Gastrocnemius medialis (tissue), 4 donors: ENCODE measurements around the gene IMMT. TPM values are rescaled to one million over a fixed set of nuclear protein-coding genes. Genes with fewer than 3 reads are reported as not detected.

Experiments used
- ATAC-seq, 2 donors: fragments of 150-250 bp; one replicate each; pipeline ENCODE4 v1.9.1; 2016
- DNase-seq, 2 donors: peaks; one replicate each; pipeline ENCODE4 v3.0.0-alpha.2; 2019
- H3K27ac ChIP-seq, 4 donors: fragments of 200-600 bp; sonication (generic); 1 replicate in 1 of 4; 2 replicates in 3 of 4; pipeline ENCODE4 v1.5.1; 2016 to 2018; ENCODE audit warnings: mild to moderate bottlenecking in 2 of 4, moderate library complexity in 1 of 4
- H3K27me3 ChIP-seq, 3 donors: fragments of 200-600 bp; sonication (generic) in 2 of 3; 1 replicate in 1 of 3; 2 replicates in 2 of 3; pipeline versions ENCODE4 v1.5.1 to v1.6.0; 2016 to 2019; ENCODE audit warnings: mild to moderate bottlenecking in 1 of 3, moderate library complexity in 1 of 3
- H3K36me3 ChIP-seq, 2 donors: fragments of 200-600 bp; sonication (generic) in 1 of 2; one replicate each; pipeline ENCODE4 v1.5.1; 2017 to 2018
- H3K4me1 ChIP-seq, 2 donors: fragments of 200-600 bp; sonication (generic) in 1 of 2; one replicate each; pipeline ENCODE4 v1.5.1; 2016 to 2017; ENCODE audit warnings: mild to moderate bottlenecking in 2 of 2
- H3K4me3 ChIP-seq, 4 donors: fragments of 200-600 bp; sonication (generic) in 3 of 4; 1 replicate in 1 of 4; 2 replicates in 3 of 4; pipeline ENCODE4 v1.5.1; 2016 to 2019; ENCODE audit warnings: mild to moderate bottlenecking in 2 of 4
- H3K9me3 ChIP-seq, 3 donors: fragments of 200-600 bp; sonication (generic) in 2 of 3; 1 replicate in 1 of 3; 2 replicates in 2 of 3; pipeline ENCODE4 v1.5.1; 2016 to 2019
- CTCF ChIP-seq, 5 experiments: fragments of 450-650 bp in 3 of 5; fragments of 200-600 bp in 2 of 5; sonication (generic) in 2 of 5; IDR thresholded peaks in 4 of 5; conservative IDR thresholded peaks in 1 of 5; 1 replicate in 4 of 5; 2 replicates in 1 of 5; pipeline ENCODE4 v1.5.1; 2016 to 2019; ENCODE audit warnings: antibody characterized with exemption in 5 of 5, mild to moderate bottlenecking in 3 of 5, moderate library complexity in 3 of 5
- POLR2A ChIP-seq, 2 donors: fragments of 450-650 bp; IDR thresholded peaks; one replicate each; pipeline ENCODE4 v1.6.1; 2017; ENCODE audit warnings: antibody characterized with exemption in 2 of 2, mild to moderate bottlenecking in 2 of 2, moderate library complexity in 2 of 2
- in situ Hi-C, 4 donors: fragments of 200-750 bp; cut with MboI; loops; one replicate each; pipeline versions ENCODE4 v1.15.0 to v1.8.0; 2017; ENCODE audit warnings: low sequenced_read_pairs in 4 of 4
- intact Hi-C: fragments of 100-400 bp; cut with DNase I; formaldehyde crosslinking; loops from one replicate; pipeline ENCODE4 v1.15.1; 2023; ENCODE audit warnings: low total_unique reads
- total RNA-seq, 4 donors: library from RNA; depleted of rRNA; stranded (reverse); fragments of >200 nt; gene quantifications; one replicate each; pipeline versions ENCODE4 v1.1.0 to v1.2.3, GENCODE V29; 2016

The IMMT gene
- total RNA-seq, 4 donors from 2014 or later = 83.5 to 153 (median 127) TPM

GRCh38 chr2:86105969-86106945 lies 89.0 kb downstream of the IMMT start, which contains the start of gene PTCD3:
PTCD3 (plus strand) TSS chr2:86106235; CDS start chr2:86106248, 13 bp downstream.
- no peaks in the 10 kb centered on the region for H3K9me3 ChIP-seq
- peak within 1 kb of the TSS; percentile 75 to 96 (median 92) for H3K4me3 ChIP-seq
- H3K27ac ChIP-seq = peak within 1 kb of the TSS; percentile 89 to 96 (median 93)
- ATAC-seq (peak; percentile 92 to 96), DNase-seq (peak; percentile 93 to 95)
- TF ChIP-seq CTCF (IDR thresholded peaks at IDR 0.05 in 4 of 5, conservative IDR thresholded peaks at IDR 0.05 in 1 of 5) (no peak), POLR2A (IDR thresholded peaks at IDR 0.05) (peak; percentile 74 to 85)
- peaks cover 27 to 36% of the 10 kb centered on the region in 2 donors for H3K4me1 ChIP-seq
- intact Hi-C loops = no loop called here
- H3K36me3 ChIP-seq = peaks cover 0 to 28% of the 10 kb centered on the region in 2 donors
- in situ Hi-C loops = no loop called here
- no peaks in the 10 kb centered on the region for H3K27me3 ChIP-seq

- Histone ChIP-seq H3K27me3 (no peaks in the 10 kb centered on the region), H3K4me1 (peaks cover 27 to 36% of the 10 kb centered on the region in 2 donors), H3K4me3 (peak within 1 kb of the TSS; percentile 75 to 96 (median 92)), H3K9me3 (no peaks in the 10 kb centered on the region), H3K36me3 (peaks cover 0 to 20% of the 10 kb centered on the region in 2 donors), H3K27ac (peak within 1 kb of the TSS; percentile 89 to 96 (median 93))
- in situ Hi-C loops (no loop called here), intact Hi-C loops (no loop called here)
- peak in 3 of 5 experiments; percentile 12 to 40 (median 25) for TF ChIP-seq CTCF (IDR thresholded peaks at IDR 0.05 in 4 of 5, conservative IDR thresholded peaks at IDR 0.05 in 1 of 5)
- TF ChIP-seq POLR2A (IDR thresholded peaks at IDR 0.05) = no peak
- ATAC-seq (peak; percentile 93 to 94), DNase-seq (peak; percentile 90 to 94)
Measured at GRCh38 chr2:86105252-86105968, 89.9 kb downstream of the IMMT start, which contains the start of gene POLR1A. POLR1A (minus strand) TSS chr2:86105886; CDS start chr2:86105776, 110 bp downstream.

- no peaks in the 10 kb centered on the region for H3K27me3 ChIP-seq
- H3K4me1 ChIP-seq = peaks cover 16 to 33% of the 10 kb centered on the region in 2 donors
- intact Hi-C loops (no loop called here), in situ Hi-C loops (no loop called here)
- ATAC-seq (no peak), DNase-seq (no peak)
- H3K27ac ChIP-seq = no peak overlapping the region
- no peak overlapping the region for H3K4me3 ChIP-seq
- TF ChIP-seq POLR2A (IDR thresholded peaks at IDR 0.05) (no peak), CTCF (IDR thresholded peaks at IDR 0.05 in 4 of 5, conservative IDR thresholded peaks at IDR 0.05 in 1 of 5) (no peak)
- H3K9me3 ChIP-seq = no peaks in the 10 kb centered on the region
- peaks cover 0 to 28% of the 10 kb centered on the region in 2 donors for H3K36me3 ChIP-seq
Measured at GRCh38 chr2:86102157-86102556, 93.1 kb downstream of the IMMT start.

- no peaks in the 10 kb centered on the region for H3K9me3 ChIP-seq
- H3K4me3 ChIP-seq = no peak overlapping the region
- intact Hi-C loops = no loop called here
- H3K27me3 ChIP-seq = no peaks in the 10 kb centered on the region
- ATAC-seq = peak in 1 of 2 donors; percentile 24
- peaks cover 0 to 11% of the 10 kb centered on the region in 2 donors for H3K4me1 ChIP-seq
- H3K36me3 ChIP-seq = peaks cover 0 to 51% of the 10 kb centered on the region in 2 donors
- in situ Hi-C loops = loop anchor here in 3 of 4 donors (25.0 kb wide), 1 partner anchor 461 kb away; no protein-coding TSS in a partner anchor
- peak overlapping the region; percentile 1 to 60 (median 40) for H3K27ac ChIP-seq
- TF ChIP-seq CTCF (IDR thresholded peaks at IDR 0.05 in 4 of 5, conservative IDR thresholded peaks at IDR 0.05 in 1 of 5) (no peak), POLR2A (IDR thresholded peaks at IDR 0.05) (no peak)
- DNase-seq = no peak
Measured at GRCh38 chr2:86097913-86098312, 97.3 kb downstream of the IMMT start.
